GM18873 (cell line): Measurements from ENCODE around the gene SLCO1A2.

Source experiments
- ATAC-seq: cut with Tn5 transposase; IDR thresholded peaks from one replicate; pipeline ENCODE4 v1.9.1; 2021; ENCODE audit warnings: mild to moderate bottlenecking, moderate library complexity, moderate number of reproducible peaks; ENCODE audit not compliant: unreplicated experiment, low FRiP score

Gene SLCO1A2

GRCh38 chr12:21220266-21220665, 114.5 kb downstream of the SLCO1A2 start:
- no peak for ATAC-seq

GRCh38 chr12:21219206-21219605, 115.5 kb downstream of the SLCO1A2 start:
- no peak for ATAC-seq
